ENCODE results near the gene GALNS. TPM values are rescaled to one million over a fixed set of nuclear protein-coding genes. Genes with fewer than 3 reads are reported as not detected.

Gene GALNS
- total and polyA plus RNA-seq, 7 donors, result 4.8 to 15.4 (median 10.4) TPM

DNA sequence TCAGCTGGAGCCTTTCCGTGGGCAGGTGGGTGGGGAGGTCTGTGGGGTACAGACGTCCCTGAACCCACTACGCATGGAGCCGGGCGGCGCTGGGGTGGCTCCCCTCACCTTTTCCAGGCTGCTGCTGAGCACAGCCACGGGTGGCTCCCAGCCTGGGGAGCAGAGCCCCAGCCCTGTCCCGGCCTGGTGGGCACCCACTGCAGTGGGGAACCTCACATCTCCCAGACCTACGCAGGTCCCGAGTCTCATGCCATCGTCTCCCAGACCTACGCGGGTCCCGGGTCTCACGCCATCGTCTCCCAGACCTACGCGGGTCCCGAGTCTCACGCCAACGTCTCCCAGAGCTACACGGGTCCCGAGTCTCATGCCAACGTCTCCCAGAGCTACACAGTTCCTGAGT is 28.0 kb downstream of the GALNS start:
- Histone ChIP-seq H3K4me1 (no peaks in the 10 kb centered on the region), H3K36me3 (ENCODE audit: insufficient read depth in 1 of 2, low read depth in 1 of 2) (peaks cover 0 to 18% of the 10 kb centered on the region in 2 donors), H3K9me3 (no peaks in the 10 kb centered on the region), H3K27ac (no peak overlapping the region), H3K4me3 (no peak overlapping the region), H3K27me3 (ENCODE audit: insufficient read depth in 3 of 3, low read length in 2 of 3) (no peaks in the 10 kb centered on the region)
- ATAC-seq (no peak), DNase-seq (no peak)
- intact Hi-C loops (cut with DNase I), result no loop called here
- no peak for TF ChIP-seq CTCF (IDR thresholded peaks at IDR 0.05)
- WGBS, 3 donors, result 87 to 91% (median 88%) methylated on average over 24 of the region's 24 CpGs

DNA sequence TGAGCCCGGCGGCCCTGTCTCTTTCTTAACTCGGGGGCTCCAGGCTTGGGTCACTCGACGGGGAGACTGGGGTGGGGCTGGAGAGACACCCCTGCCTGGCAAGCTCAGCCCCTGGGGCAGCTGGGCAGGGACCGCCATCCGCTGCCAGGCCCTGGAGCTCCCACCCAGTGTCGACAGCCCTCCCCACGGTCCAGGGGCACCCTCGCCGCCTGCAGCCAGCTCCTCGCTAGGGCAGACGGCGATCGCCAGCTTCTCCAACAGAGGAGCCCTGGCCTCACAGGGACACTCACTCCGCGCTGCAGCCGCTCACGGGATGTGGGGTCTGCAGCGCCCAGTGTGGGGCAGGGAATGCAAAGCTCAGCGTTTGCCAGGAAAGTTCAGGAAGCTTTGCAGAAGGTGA is 29.0 kb downstream of the GALNS start:
- 90 to 92% (median 91%) methylated on average over 21 of the region's 21 CpGs for WGBS, 3 donors
- ATAC-seq, result no peak

GRCh38 chr16:88826070-88826840 is 30.5 kb downstream of the GALNS start:
- WGBS, 3 donors, result 94 to 95% (median 94%) methylated on average over 15 to 26 of the region's 26 CpGs
- Histone ChIP-seq H3K27ac (no peak overlapping the region), H3K9me3 (no peaks in the 10 kb centered on the region), H3K27me3 (ENCODE audit: insufficient read depth in 3 of 3, low read length in 2 of 3) (no peaks in the 10 kb centered on the region), H3K4me1 (no peaks in the 10 kb centered on the region), H3K36me3 (ENCODE audit: insufficient read depth in 1 of 2, low read depth in 1 of 2) (peaks cover 0 to 30% of the 10 kb centered on the region in 2 donors), H3K4me3 (no peak overlapping the region)
- intact Hi-C loops (cut with DNase I), result no loop called here
- ATAC-seq (no peak), DNase-seq (no peak)
- no peak for TF ChIP-seq CTCF (IDR thresholded peaks at IDR 0.05)

More for the DNA sequence above, 29.0 kb downstream of the GALNS start:
- Histone ChIP-seq H3K36me3 (ENCODE audit: insufficient read depth in 1 of 2, low read depth in 1 of 2) (peaks cover 0 to 21% of the 10 kb centered on the region in 2 donors), H3K9me3 (no peaks in the 10 kb centered on the region), H3K27ac (no peak overlapping the region), H3K4me3 (no peak overlapping the region), H3K27me3 (ENCODE audit: insufficient read depth in 3 of 3, low read length in 2 of 3) (no peaks in the 10 kb centered on the region), H3K4me1 (no peaks in the 10 kb centered on the region)
- intact Hi-C loops (cut with DNase I), result no loop called here
- DNase-seq, result no peak
- no peak for TF ChIP-seq CTCF (IDR thresholded peaks at IDR 0.05)

- no peak for TF ChIP-seq CTCF (IDR thresholded peaks at IDR 0.05)
- no peak overlapping the region for H3K4me3 ChIP-seq
- no peak for DNase-seq
- peaks cover 0 to 30% of the 10 kb centered on the region in 2 donors for H3K36me3 ChIP-seq (ENCODE audit: insufficient read depth in 1 of 2, low read depth in 1 of 2)
- intact Hi-C loops (cut with DNase I), result no loop called here
- no peaks in the 10 kb centered on the region for H3K4me1 ChIP-seq
- no peaks in the 10 kb centered on the region for H3K9me3 ChIP-seq
- peak in 1 of 4 donors; percentile 12 for ATAC-seq
- H3K27me3 ChIP-seq (ENCODE audit: insufficient read depth in 3 of 3, low read length in 2 of 3), result no peaks in the 10 kb centered on the region
- no peak overlapping the region for H3K27ac ChIP-seq
- 83 to 98% (median 97%) methylated on average over 8 to 12 of the region's 12 CpGs for WGBS, 3 donors
Measured at GRCh38 chr16:88825146-88825545, 31.6 kb downstream of the GALNS start.
